Gastrocnemius medialis (tissue), 4 donors: Measurements from ENCODE around the gene CSNK1D. TPM values are rescaled to one million over a fixed set of nuclear protein-coding genes. Genes with fewer than 3 reads are reported as not detected.

Experiments used
- ATAC-seq, 2 donors: fragments of 150-250 bp; one replicate each; pipeline ENCODE4 v1.9.1; 2016
- DNase-seq, 2 donors: peaks; one replicate each; pipeline ENCODE4 v3.0.0-alpha.2; 2019
- H3K27ac ChIP-seq, 4 donors: fragments of 200-600 bp; sonication (generic); 1 replicate in 1 of 4; 2 replicates in 3 of 4; pipeline ENCODE4 v1.5.1; 2016 to 2018; ENCODE audit warnings: mild to moderate bottlenecking in 2 of 4, moderate library complexity in 1 of 4
- H3K27me3 ChIP-seq, 3 donors: fragments of 200-600 bp; sonication (generic) in 2 of 3; 1 replicate in 1 of 3; 2 replicates in 2 of 3; pipeline versions ENCODE4 v1.5.1 to v1.6.0; 2016 to 2019; ENCODE audit warnings: mild to moderate bottlenecking in 1 of 3, moderate library complexity in 1 of 3
- H3K36me3 ChIP-seq, 2 donors: fragments of 200-600 bp; sonication (generic) in 1 of 2; one replicate each; pipeline ENCODE4 v1.5.1; 2017 to 2018
- H3K4me1 ChIP-seq, 2 donors: fragments of 200-600 bp; sonication (generic) in 1 of 2; one replicate each; pipeline ENCODE4 v1.5.1; 2016 to 2017; ENCODE audit warnings: mild to moderate bottlenecking in 2 of 2
- H3K4me3 ChIP-seq, 4 donors: fragments of 200-600 bp; sonication (generic) in 3 of 4; 1 replicate in 1 of 4; 2 replicates in 3 of 4; pipeline ENCODE4 v1.5.1; 2016 to 2019; ENCODE audit warnings: mild to moderate bottlenecking in 2 of 4
- H3K9me3 ChIP-seq, 3 donors: fragments of 200-600 bp; sonication (generic) in 2 of 3; 1 replicate in 1 of 3; 2 replicates in 2 of 3; pipeline ENCODE4 v1.5.1; 2016 to 2019
- CTCF ChIP-seq, 5 experiments: fragments of 450-650 bp in 3 of 5; fragments of 200-600 bp in 2 of 5; sonication (generic) in 2 of 5; IDR thresholded peaks in 4 of 5; conservative IDR thresholded peaks in 1 of 5; 1 replicate in 4 of 5; 2 replicates in 1 of 5; pipeline ENCODE4 v1.5.1; 2016 to 2019; ENCODE audit warnings: antibody characterized with exemption in 5 of 5, mild to moderate bottlenecking in 3 of 5, moderate library complexity in 3 of 5
- POLR2A ChIP-seq, 2 donors: fragments of 450-650 bp; IDR thresholded peaks; one replicate each; pipeline ENCODE4 v1.6.1; 2017; ENCODE audit warnings: antibody characterized with exemption in 2 of 2, mild to moderate bottlenecking in 2 of 2, moderate library complexity in 2 of 2
- in situ Hi-C, 4 donors: fragments of 200-750 bp; cut with MboI; loops; one replicate each; pipeline versions ENCODE4 v1.15.0 to v1.8.0; 2017; ENCODE audit warnings: low sequenced_read_pairs in 4 of 4
- intact Hi-C: fragments of 100-400 bp; cut with DNase I; formaldehyde crosslinking; loops from one replicate; pipeline ENCODE4 v1.15.1; 2023; ENCODE audit warnings: low total_unique reads
- total RNA-seq, 4 donors: library from RNA; depleted of rRNA; stranded (reverse); fragments of >200 nt; gene quantifications; one replicate each; pipeline versions ENCODE4 v1.1.0 to v1.2.3, GENCODE V29; 2016

CSNK1D gene
- total RNA-seq, 4 donors from 2014 or later, result 34.0 to 55.2 (median 47.3) TPM

- no peak for DNase-seq
- in situ Hi-C loops, result no loop called here
These were observed 9.8 kb upstream of the CSNK1D start for GRCh38 chr17:82283208-82283749.

GRCh38 chr17:82282239-82283207 is 9.0 kb upstream of the CSNK1D start:
- Histone ChIP-seq H3K27me3 (no peaks in the 10 kb centered on the region), H3K27ac (no peak overlapping the region), H3K9me3 (no peaks in the 10 kb centered on the region), H3K36me3 (no peaks in the 10 kb centered on the region), H3K4me1 (peaks cover 1 to 3% of the 10 kb centered on the region in 2 donors), H3K4me3 (no peak overlapping the region)
- no peak for DNase-seq
- intact Hi-C loops (no loop called here), in situ Hi-C loops (no loop called here)
- TF ChIP-seq CTCF (IDR thresholded peaks at IDR 0.05 in 4 of 5, conservative IDR thresholded peaks at IDR 0.05 in 1 of 5), result no peak
- TF ChIP-seq POLR2A (IDR thresholded peaks at IDR 0.05), result no peak
- ATAC-seq, result no peak

More at GRCh38 chr17:82283208-82283749, 9.8 kb upstream of the CSNK1D start:
- Histone ChIP-seq H3K4me1 (peaks cover 6 to 9% of the 10 kb centered on the region in 2 donors), H3K27me3 (no peaks in the 10 kb centered on the region), H3K4me3 (no peak overlapping the region), H3K27ac (no peak overlapping the region), H3K36me3 (no peaks in the 10 kb centered on the region), H3K9me3 (no peaks in the 10 kb centered on the region)
- no peak for ATAC-seq
- TF ChIP-seq POLR2A (IDR thresholded peaks at IDR 0.05) (no peak), CTCF (IDR thresholded peaks at IDR 0.05 in 4 of 5, conservative IDR thresholded peaks at IDR 0.05 in 1 of 5) (no peak)
- intact Hi-C loops, result no loop called here

GRCh38 chr17:82281502-82282238 is 8.2 kb upstream of the CSNK1D start:
- TF ChIP-seq CTCF (IDR thresholded peaks at IDR 0.05 in 4 of 5, conservative IDR thresholded peaks at IDR 0.05 in 1 of 5) (no peak), POLR2A (IDR thresholded peaks at IDR 0.05) (no peak)
- in situ Hi-C loops, result no loop called here
- Histone ChIP-seq H3K27me3 (no peaks in the 10 kb centered on the region), H3K4me3 (no peak overlapping the region), H3K36me3 (no peaks in the 10 kb centered on the region), H3K9me3 (no peaks in the 10 kb centered on the region), H3K27ac (no peak overlapping the region), H3K4me1 (no peaks in the 10 kb centered on the region)
- DNase-seq (no peak), ATAC-seq (no peak)
- intact Hi-C loops, result no loop called here

GRCh38 chr17:82281076-82281475 is 7.6 kb upstream of the CSNK1D start:
- TF ChIP-seq CTCF (IDR thresholded peaks at IDR 0.05 in 4 of 5, conservative IDR thresholded peaks at IDR 0.05 in 1 of 5), result no peak
- no peak for TF ChIP-seq POLR2A (IDR thresholded peaks at IDR 0.05)
- Histone ChIP-seq H3K27me3 (no peaks in the 10 kb centered on the region), H3K4me1 (no peaks in the 10 kb centered on the region), H3K27ac (no peak overlapping the region), H3K36me3 (no peaks in the 10 kb centered on the region), H3K9me3 (no peaks in the 10 kb centered on the region), H3K4me3 (no peak overlapping the region)
- intact Hi-C loops (no loop called here), in situ Hi-C loops (no loop called here)
- DNase-seq (no peak), ATAC-seq (no peak)
